ENCODE data around the gene PLAC8. TPM values are rescaled to one million over a fixed set of nuclear protein-coding genes. Genes with fewer than 3 reads are reported as not detected.
"Not testable (repeated sequence)": the region's sequence is repeated elsewhere in the genome, so short reads cannot be mapped to it uniquely, and the experiment has no call there.

Gene PLAC8
- total RNA-seq, 1 experiment from 2014 or later, result 1.6 TPM

- no peaks in the 10 kb centered on the region for H3K79me2 ChIP-seq (ENCODE audit: low read length)
- ChIA-PET CTCF (no interaction called here), POLR2A (ENCODE audit: unreplicated experiment) (no interaction called here)
- H3K4me2 ChIP-seq (ENCODE audit: low read length), result no peak overlapping the region
- BruUV-seq (replicated peaks), result no TSS peak
- no peak overlapping the region for H3K4me3 ChIP-seq (ENCODE audit: low read length)
- H2AFZ ChIP-seq (ENCODE audit: low read length), result no peak overlapping the region
- ATAC-seq (no peak), DNase-seq (no peak)
- no peaks in the 10 kb centered on the region for H3K9me3 ChIP-seq (ENCODE audit: low read length)
- no peaks in the 10 kb centered on the region for H3K36me3 ChIP-seq (ENCODE audit: low read depth, low read length)
- peaks cover 22% of the 10 kb centered on the region for H3K4me1 ChIP-seq (ENCODE audit: insufficient read depth, low read length)
- no peaks in the 10 kb centered on the region for H4K20me1 ChIP-seq (ENCODE audit: low read length)
- H3K9me2 ChIP-seq (replicated peaks; ENCODE audit: low read length), result no peaks in the 10 kb centered on the region
- TF ChIP-seq EZH2 (IDR thresholded peaks at IDR 0.05; ENCODE audit: low read length, unreplicated experiment) (no peak), CTCF (conservative IDR thresholded peaks at IDR 0.05; ENCODE audit: low read depth, low read length) (no peak), EZH2phosphoT487 (IDR thresholded peaks at IDR 0.05; ENCODE audit: borderline replicate concordance, low read length) (no peak)
- H3K27me3 ChIP-seq (ENCODE audit: low read length), result no peaks in the 10 kb centered on the region
- no peak overlapping the region for H3K9ac ChIP-seq (ENCODE audit: low read length)
- no peaks in the 10 kb centered on the region for H3F3A ChIP-seq (ENCODE audit: low read length, unreplicated experiment)
- H3K27ac ChIP-seq (ENCODE audit: low read length), result no peak overlapping the region
- intact Hi-C loops (cut with micrococcal nuclease), result no loop called here
Measured at GRCh38 chr4:83096397-83096796, 18.1 kb downstream of the PLAC8 start.

- intact Hi-C loops (cut with micrococcal nuclease), result no loop called here
- Histone ChIP-seq H3K79me2 (ENCODE audit: low read length) (no peaks in the 10 kb centered on the region), H2AFZ (ENCODE audit: low read length) (no peak overlapping the region), H3K4me1 (ENCODE audit: insufficient read depth, low read length) (peaks cover 22% of the 10 kb centered on the region), H3K27me3 (ENCODE audit: low read length) (no peaks in the 10 kb centered on the region), H3F3A (ENCODE audit: low read length, unreplicated experiment) (no peaks in the 10 kb centered on the region), H3K9me3 (ENCODE audit: low read length) (no peaks in the 10 kb centered on the region), H3K9ac (ENCODE audit: low read length) (no peak overlapping the region), H3K4me2 (ENCODE audit: low read length) (no peak overlapping the region), H4K20me1 (ENCODE audit: low read length) (no peaks in the 10 kb centered on the region), H3K9me2 (replicated peaks; ENCODE audit: low read length) (no peaks in the 10 kb centered on the region), H3K36me3 (ENCODE audit: low read depth, low read length) (no peaks in the 10 kb centered on the region), H3K27ac (ENCODE audit: low read length) (no peak overlapping the region), H3K4me3 (ENCODE audit: low read length) (no peak overlapping the region)
- no peak for TF ChIP-seq EZH2 (IDR thresholded peaks at IDR 0.05; ENCODE audit: low read length, unreplicated experiment)
- no peak for TF ChIP-seq CTCF (conservative IDR thresholded peaks at IDR 0.05; ENCODE audit: low read depth, low read length)
- TF ChIP-seq EZH2phosphoT487 (IDR thresholded peaks at IDR 0.05; ENCODE audit: borderline replicate concordance, low read length), result no peak
- POLR2A ChIA-PET (ENCODE audit: unreplicated experiment), result no interaction called here
- DNase-seq, result no peak
- BruUV-seq (replicated peaks), result no TSS peak
- no peak for ATAC-seq
- CTCF ChIA-PET, result no interaction called here
Measured at GRCh38 chr4:83093060-83093640, 21.4 kb downstream of the PLAC8 start.

- ChIA-PET POLR2A (ENCODE audit: unreplicated experiment) (no interaction called here), CTCF (no interaction called here)
- no TSS peak for BruUV-seq (replicated peaks)
- Histone ChIP-seq H4K20me1 (ENCODE audit: low read length) (no peaks in the 10 kb centered on the region), H3K4me2 (ENCODE audit: low read length) (no peak overlapping the region), H3K9me3 (ENCODE audit: low read length) (no peaks in the 10 kb centered on the region), H3K9ac (ENCODE audit: low read length) (no peak overlapping the region), H2AFZ (ENCODE audit: low read length) (no peak overlapping the region), H3K4me3 (ENCODE audit: low read length) (no peak overlapping the region), H3F3A (ENCODE audit: low read length, unreplicated experiment) (no peaks in the 10 kb centered on the region), H3K27ac (ENCODE audit: low read length) (no peak overlapping the region), H3K27me3 (ENCODE audit: low read length) (no peaks in the 10 kb centered on the region), H3K9me2 (replicated peaks; ENCODE audit: low read length) (no peaks in the 10 kb centered on the region), H3K79me2 (ENCODE audit: low read length) (no peaks in the 10 kb centered on the region), H3K36me3 (ENCODE audit: low read depth, low read length) (no peaks in the 10 kb centered on the region), H3K4me1 (ENCODE audit: insufficient read depth, low read length) (peaks cover 3% of the 10 kb centered on the region)
- DNase-seq (no peak), ATAC-seq (no peak)
- TF ChIP-seq CTCF (conservative IDR thresholded peaks at IDR 0.05; ENCODE audit: low read depth, low read length) (no peak), EZH2phosphoT487 (IDR thresholded peaks at IDR 0.05; ENCODE audit: borderline replicate concordance, low read length) (no peak), EZH2 (IDR thresholded peaks at IDR 0.05; ENCODE audit: low read length, unreplicated experiment) (no peak)
- intact Hi-C loops (cut with micrococcal nuclease), result no loop called here
Measured at GRCh38 chr4:83089410-83090157, 24.9 kb downstream of the PLAC8 start.

GRCh38 chr4:83084956-83085355, 29.6 kb downstream of the PLAC8 start:
- H3K9me2 ChIP-seq (replicated peaks; ENCODE audit: low read length); H3K27me3 ChIP-seq (ENCODE audit: low read length); H3K4me1 ChIP-seq (ENCODE audit: insufficient read depth, low read length); H4K20me1 ChIP-seq (ENCODE audit: low read length); BruUV-seq (replicated peaks); ATAC-seq; H3K4me2 ChIP-seq (ENCODE audit: low read length); H3K9me3 ChIP-seq (ENCODE audit: low read length); H2AFZ ChIP-seq (ENCODE audit: low read length); H3F3A ChIP-seq (ENCODE audit: low read length, unreplicated experiment); POLR2A ChIA-PET (ENCODE audit: unreplicated experiment); H3K36me3 ChIP-seq (ENCODE audit: low read depth, low read length); H3K9ac ChIP-seq (ENCODE audit: low read length); H3K27ac ChIP-seq (ENCODE audit: low read length); intact Hi-C loops (cut with micrococcal nuclease); DNase-seq; H3K79me2 ChIP-seq (ENCODE audit: low read length); H3K4me3 ChIP-seq (ENCODE audit: low read length): not testable (repeated sequence)
- CTCF ChIA-PET, result interaction anchor here (0.6 kb wide), 2 partner anchors 11 to 228 kb away, joined by 3 read pairs; no protein-coding TSS in a partner anchor
